ENCODE measurements around the gene NXNL1. TPM values are rescaled to one million over a fixed set of nuclear protein-coding genes. Genes with fewer than 3 reads are reported as not detected.
A peak's percentile ranks its signal among the peaks of the same experiment; 100 is the strongest.

NXNL1 gene
- total RNA-seq, 1 donor = not detected

- Histone ChIP-seq H3K27ac (ENCODE audit: low read depth, low read length) (peak overlapping the region; percentile 37), H3K4me3 (ENCODE audit: insufficient read depth, low read length) (peak overlapping the region; percentile 86), H4K20me1 (ENCODE audit: insufficient read depth, low read length) (peaks cover 15% of the 10 kb centered on the region), H2AFZ (ENCODE audit: low read length) (no peak overlapping the region), H3K9me3 (ENCODE audit: low read depth, low read length) (no peaks in the 10 kb centered on the region), H3K79me2 (ENCODE audit: insufficient read depth, low read length) (peaks cover 53% of the 10 kb centered on the region), H3K4me2 (ENCODE audit: insufficient read depth, low read length) (peak overlapping the region; percentile 93), H3K36me3 (ENCODE audit: insufficient read depth, low read length) (no peaks in the 10 kb centered on the region), H3K27me3 (ENCODE audit: insufficient read depth, low read length) (no peaks in the 10 kb centered on the region), H3K4me1 (ENCODE audit: insufficient read depth, low read length) (peaks cover 39% of the 10 kb centered on the region)
- TF ChIP-seq CTCF (IDR thresholded peaks at IDR 0.05; ENCODE audit: extremely low read depth, low read depth, low read length) = no peak
- DNase-seq (ENCODE audit: insufficient read length, low spot score, missing footprints) = peak; percentile 19
Measured at GRCh38 chr19:17471410-17472125, 10.8 kb upstream of the NXNL1 start.

GRCh38 chr19:17470068-17470841, 9.5 kb upstream of the NXNL1 start, which contains the start of gene SLC27A1:
TSS of gene SLC27A1 (plus strand) at chr19:17470524. CDS start at chr19:17470541, 17 bp downstream.
- Histone ChIP-seq H3K4me1 (ENCODE audit: insufficient read depth, low read length) (peaks cover 30% of the 10 kb centered on the region), H3K79me2 (ENCODE audit: insufficient read depth, low read length) (peaks cover 42% of the 10 kb centered on the region), H3K4me2 (ENCODE audit: insufficient read depth, low read length) (peak within 1 kb of the TSS; percentile 93), H4K20me1 (ENCODE audit: insufficient read depth, low read length) (peaks cover 15% of the 10 kb centered on the region), H3K36me3 (ENCODE audit: insufficient read depth, low read length) (no peaks in the 10 kb centered on the region), H3K27me3 (ENCODE audit: insufficient read depth, low read length) (no peaks in the 10 kb centered on the region), H3K9me3 (ENCODE audit: low read depth, low read length) (no peaks in the 10 kb centered on the region), H3K4me3 (ENCODE audit: insufficient read depth, low read length) (peak within 1 kb of the TSS; percentile 86), H3K27ac (ENCODE audit: low read depth, low read length) (peak within 1 kb of the TSS; percentile 72), H2AFZ (ENCODE audit: low read length) (peak within 1 kb of the TSS; percentile 96)
- TF ChIP-seq CTCF (IDR thresholded peaks at IDR 0.05; ENCODE audit: extremely low read depth, low read depth, low read length) = no peak
- peak; percentile 98 for DNase-seq (ENCODE audit: insufficient read length, low spot score, missing footprints)

- Histone ChIP-seq H3K4me2 (ENCODE audit: insufficient read depth, low read length) (peak overlapping the region; percentile 92), H3K4me3 (ENCODE audit: insufficient read depth, low read length) (peak overlapping the region; percentile 86), H4K20me1 (ENCODE audit: insufficient read depth, low read length) (peaks cover 15% of the 10 kb centered on the region), H3K36me3 (ENCODE audit: insufficient read depth, low read length) (no peaks in the 10 kb centered on the region), H2AFZ (ENCODE audit: low read length) (peak overlapping the region; percentile 96), H3K27me3 (ENCODE audit: insufficient read depth, low read length) (no peaks in the 10 kb centered on the region), H3K79me2 (ENCODE audit: insufficient read depth, low read length) (peaks cover 37% of the 10 kb centered on the region), H3K9me3 (ENCODE audit: low read depth, low read length) (no peaks in the 10 kb centered on the region), H3K4me1 (ENCODE audit: insufficient read depth, low read length) (peaks cover 28% of the 10 kb centered on the region), H3K27ac (ENCODE audit: low read depth, low read length) (peak overlapping the region; percentile 72)
- peak; percentile 95 for DNase-seq (ENCODE audit: insufficient read length, low spot score, missing footprints)
- no peak for TF ChIP-seq CTCF (IDR thresholded peaks at IDR 0.05; ENCODE audit: extremely low read depth, low read depth, low read length)
Measured at GRCh38 chr19:17469481-17470067, 8.8 kb upstream of the NXNL1 start.
